ENCODE results near the gene LGALS7. TPM values are rescaled to one million over a fixed set of nuclear protein-coding genes. Genes with fewer than 3 reads are reported as not detected.
"Not testable (repeated sequence)": the region's sequence is repeated elsewhere in the genome, so short reads cannot be mapped to it uniquely, and the experiment has no call there.

Gene LGALS7
- total RNA-seq, 1 donor from 2014 or later = not detected

DNA sequence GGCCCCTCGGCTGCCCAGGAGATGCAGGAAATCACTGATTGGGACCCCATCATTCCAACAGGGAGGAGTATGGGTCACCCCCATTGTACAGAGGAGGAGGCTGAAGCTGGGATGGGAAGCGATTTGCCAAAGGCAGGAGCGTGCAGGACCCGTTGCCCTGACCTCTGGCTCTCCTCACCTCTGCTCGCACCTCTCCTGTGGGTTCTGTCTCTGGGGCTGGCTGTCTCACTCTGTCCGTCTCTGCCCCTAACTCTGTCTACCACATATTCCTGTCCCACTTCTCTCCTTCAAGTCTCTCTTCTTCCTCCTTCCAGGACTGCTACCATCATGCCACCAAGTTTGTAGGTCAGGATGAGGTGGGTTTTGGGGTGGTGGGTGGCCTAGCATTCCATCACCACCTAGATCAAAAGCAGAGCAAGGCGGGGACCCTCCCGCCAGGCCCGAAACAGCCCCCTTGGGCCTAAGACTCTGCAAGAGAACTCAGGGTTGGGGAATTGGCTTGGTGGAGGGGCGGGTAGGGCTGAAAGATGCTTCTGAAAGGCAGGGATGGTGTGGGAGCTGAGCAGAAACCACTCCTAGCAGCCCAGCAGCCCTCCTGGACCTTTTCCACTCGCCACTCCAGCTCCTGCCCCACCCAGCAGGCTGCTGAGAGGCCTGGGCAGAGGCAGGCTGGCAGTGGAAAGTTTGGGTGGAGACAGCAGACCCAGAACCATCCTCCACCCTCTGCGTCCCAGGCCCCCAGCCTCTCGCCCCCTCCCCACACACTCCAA, 1.0 kb upstream of the LGALS7 start:
- no peak overlapping the region for H3K4me3 Mint-ChIP-seq
- H3K4me1 Mint-ChIP-seq = peaks cover 3% of the 10 kb centered on the region
- H3K36me3 Mint-ChIP-seq (ENCODE audit: low read depth) = no peaks in the 10 kb centered on the region
- DNase-seq = no peak
- no peaks in the 10 kb centered on the region for H3K9me3 Mint-ChIP-seq
- ChIA-PET CTCF (no interaction called here), POLR2A (interaction anchor here (0.6 to 1.4 kb wide), 2 partner anchors 12 to 14 kb away, joined by 3 read pairs; no protein-coding TSS in a partner anchor)
- intact Hi-C loops (cut with micrococcal nuclease) = no loop called here
- H3K27me3 Mint-ChIP-seq = peaks cover 4% of the 10 kb centered on the region
- no peak overlapping the region for H3K27ac Mint-ChIP-seq
- TF ChIP-seq, protein P1, sequence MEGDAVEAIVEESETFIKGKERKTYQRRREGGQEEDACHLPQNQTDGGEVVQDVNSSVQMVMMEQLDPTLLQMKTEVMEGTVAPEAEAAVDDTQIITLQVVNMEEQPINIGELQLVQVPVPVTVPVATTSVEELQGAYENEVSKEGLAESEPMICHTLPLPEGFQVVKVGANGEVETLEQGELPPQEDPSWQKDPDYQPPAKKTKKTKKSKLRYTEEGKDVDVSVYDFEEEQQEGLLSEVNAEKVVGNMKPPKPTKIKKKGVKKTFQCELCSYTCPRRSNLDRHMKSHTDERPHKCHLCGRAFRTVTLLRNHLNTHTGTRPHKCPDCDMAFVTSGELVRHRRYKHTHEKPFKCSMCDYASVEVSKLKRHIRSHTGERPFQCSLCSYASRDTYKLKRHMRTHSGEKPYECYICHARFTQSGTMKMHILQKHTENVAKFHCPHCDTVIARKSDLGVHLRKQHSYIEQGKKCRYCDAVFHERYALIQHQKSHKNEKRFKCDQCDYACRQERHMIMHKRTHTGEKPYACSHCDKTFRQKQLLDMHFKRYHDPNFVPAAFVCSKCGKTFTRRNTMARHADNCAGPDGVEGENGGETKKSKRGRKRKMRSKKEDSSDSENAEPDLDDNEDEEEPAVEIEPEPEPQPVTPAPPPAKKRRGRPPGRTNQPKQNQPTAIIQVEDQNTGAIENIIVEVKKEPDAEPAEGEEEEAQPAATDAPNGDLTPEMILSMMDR (IDR thresholded peaks at IDR 0.05) = no peak
- no peak for ATAC-seq (ENCODE audit: low read depth)

DNA sequence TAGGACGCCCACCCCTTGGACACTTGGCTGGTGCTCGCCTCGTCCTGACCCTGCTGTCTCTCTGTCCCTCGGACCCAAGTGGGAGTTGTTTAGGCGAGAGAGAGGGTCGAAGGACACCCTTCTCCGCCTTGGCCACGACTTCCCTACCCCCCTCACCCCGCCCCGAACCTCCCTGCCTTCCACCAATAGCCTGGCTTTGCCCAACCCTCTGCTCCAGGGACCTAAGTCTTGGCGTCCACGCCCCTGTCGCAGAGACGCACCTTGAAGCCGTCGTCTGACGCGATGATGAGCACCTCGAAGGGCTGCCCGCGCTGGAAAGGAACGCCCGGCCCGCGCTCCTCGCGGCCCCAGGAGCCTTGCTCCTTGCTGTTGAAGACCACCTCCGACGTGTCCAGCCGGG, 1.7 kb downstream of the LGALS7 start:
- H3K27ac Mint-ChIP-seq; POLR2A ChIA-PET; intact Hi-C loops (cut with micrococcal nuclease); H3K36me3 Mint-ChIP-seq (ENCODE audit: low read depth); H3K4me3 Mint-ChIP-seq; H3K9me3 Mint-ChIP-seq; DNase-seq; H3K27me3 Mint-ChIP-seq; ATAC-seq (ENCODE audit: low read depth); CTCF ChIA-PET: not testable (repeated sequence)
- H3K4me1 Mint-ChIP-seq = peaks cover 11% of the 10 kb centered on the region

DNA sequence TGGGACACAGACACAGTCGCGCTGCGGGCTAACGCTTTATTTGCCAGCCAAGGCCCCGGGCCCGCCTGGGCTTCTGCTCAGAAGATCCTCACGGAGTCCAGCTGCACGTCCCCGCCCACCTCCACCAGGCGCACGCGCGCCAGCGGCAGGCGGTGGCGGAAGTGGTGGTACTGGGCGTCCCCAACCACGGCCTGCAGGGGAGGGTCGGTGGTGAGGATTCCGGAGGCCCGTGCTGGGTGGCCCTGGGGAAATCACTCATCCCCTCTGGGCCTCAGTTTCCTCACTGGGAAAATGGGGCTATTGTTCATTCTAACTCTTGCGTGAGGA, 2.4 kb downstream of the LGALS7 start:
- CTCF ChIA-PET; H3K9me3 Mint-ChIP-seq; POLR2A ChIA-PET; H3K27me3 Mint-ChIP-seq; DNase-seq; H3K27ac Mint-ChIP-seq; H3K36me3 Mint-ChIP-seq (ENCODE audit: low read depth); intact Hi-C loops (cut with micrococcal nuclease); H3K4me3 Mint-ChIP-seq: not testable (repeated sequence)
- peaks cover 11% of the 10 kb centered on the region for H3K4me1 Mint-ChIP-seq
- ATAC-seq (ENCODE audit: low read depth) = peak; percentile 75

DNA sequence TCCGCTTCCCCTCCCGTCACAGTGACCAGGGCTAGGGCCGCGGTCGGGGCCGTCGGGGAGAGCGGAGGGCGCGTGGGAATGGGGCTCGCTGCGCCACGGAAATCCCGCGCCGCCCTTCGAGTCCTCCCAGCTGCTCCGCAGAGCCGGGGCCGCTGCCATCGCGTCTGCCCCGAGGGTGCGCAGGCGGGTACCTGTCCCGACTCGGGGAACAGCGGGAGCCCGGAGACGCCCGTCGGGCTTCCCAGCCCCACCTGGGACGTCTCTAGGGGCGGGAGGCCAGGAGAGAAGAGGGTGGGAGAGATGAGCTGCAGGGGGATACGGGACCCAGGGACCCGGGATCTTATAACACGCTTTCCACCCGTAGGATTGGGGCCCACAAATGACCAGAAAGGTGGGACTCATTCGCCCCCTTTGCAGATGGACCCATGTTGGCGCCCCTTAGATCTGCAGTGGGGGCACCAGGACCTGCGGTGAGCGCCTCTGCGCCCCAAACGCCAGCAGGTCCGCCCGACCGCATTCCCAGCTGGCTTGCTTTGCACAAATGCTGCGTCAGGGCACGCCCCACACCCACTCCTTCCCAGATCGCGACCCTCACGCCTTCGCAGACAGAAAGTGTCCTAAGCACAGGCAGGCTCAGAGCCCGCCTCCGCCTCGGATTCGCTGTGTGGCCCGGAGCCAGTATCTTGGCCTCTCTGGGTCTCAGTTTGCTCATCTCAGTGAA, 2.9 kb downstream of the LGALS7 start:
- H3K36me3 Mint-ChIP-seq (ENCODE audit: low read depth); H3K27ac Mint-ChIP-seq; H3K27me3 Mint-ChIP-seq; intact Hi-C loops (cut with micrococcal nuclease); DNase-seq; ATAC-seq (ENCODE audit: low read depth); H3K9me3 Mint-ChIP-seq; H3K4me3 Mint-ChIP-seq: not testable (repeated sequence)
- ChIA-PET POLR2A (interaction anchor here (0.6 to 2.0 kb wide), 22 partner anchors 16 to 368 kb away, joined by 3 to 30 read pairs (median 8); partner anchors contain the start of genes ACTN4, ECH1, EIF3K and FAM98C), CTCF (interaction anchor here (0.7 to 2.1 kb wide), 11 partner anchors 9 to 160 kb away, joined by 3 to 11 read pairs (median 5); partner anchors contain the start of genes ECH1, MRPS12, NFKBIB and SARS2)
- peaks cover 11% of the 10 kb centered on the region for H3K4me1 Mint-ChIP-seq

DNA sequence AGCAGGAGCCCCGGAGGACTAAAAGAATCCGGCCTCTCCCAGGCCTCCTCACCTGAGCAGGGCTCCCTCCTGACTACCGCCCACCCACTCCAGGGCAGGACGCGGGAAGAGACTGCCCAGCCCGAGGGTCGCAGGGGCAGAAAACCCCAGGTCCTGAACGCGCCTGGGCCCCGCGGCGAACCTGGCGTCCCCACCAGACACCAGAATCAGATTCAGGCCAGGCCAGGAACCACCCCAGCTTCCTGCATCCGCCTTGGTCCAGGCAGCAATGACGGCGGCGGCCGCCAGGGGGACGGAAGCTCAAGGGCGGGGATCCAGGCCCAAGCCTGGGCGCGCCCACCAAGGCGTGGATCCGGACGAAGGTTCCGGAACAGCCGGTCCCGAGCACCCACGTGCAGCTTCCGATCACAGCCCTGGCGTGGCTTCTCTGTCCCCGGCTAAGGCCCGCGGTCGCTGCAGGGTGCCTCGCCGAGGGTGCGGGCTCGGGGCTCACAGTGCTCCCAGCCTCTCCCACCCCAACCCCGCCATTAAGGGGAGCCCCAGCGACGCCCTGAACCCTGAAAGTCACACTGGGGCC, 3.6 kb downstream of the LGALS7 start:
- Mint-ChIP-seq H3K9me3 (no peaks in the 10 kb centered on the region), H3K27me3 (no peaks in the 10 kb centered on the region), H3K27ac (peak overlapping the region; percentile 78), H3K36me3 (ENCODE audit: low read depth) (no peaks in the 10 kb centered on the region), H3K4me1 (peaks cover 11% of the 10 kb centered on the region), H3K4me3 (peak overlapping the region; percentile 68)
- intact Hi-C loops (cut with micrococcal nuclease) = loop anchor here (2.0 kb wide), 4 partner anchors 33 to 161 kb away; partner anchors contain the start of genes ECH1, MRPS12 and SARS2
- POLR2A ChIA-PET = interaction anchor here (0.6 to 2.0 kb wide), 27 partner anchors 14 to 1178 kb away, joined by 3 to 30 read pairs (median 8); partner anchors contain the start of genes ACTN4, ECH1, EIF3K and FAM98C
- peak; percentile 94 for DNase-seq
- ATAC-seq (ENCODE audit: low read depth) = peak; percentile 89
- CTCF ChIA-PET = interaction anchor here (0.7 to 2.1 kb wide), 12 partner anchors 8 to 161 kb away, joined by 3 to 11 read pairs (median 5); partner anchors contain the start of genes ECH1, MRPS12, NFKBIB and SARS2
- TF ChIP-seq, protein P1 (IDR thresholded peaks at IDR 0.05) = peak; percentile 59

DNA sequence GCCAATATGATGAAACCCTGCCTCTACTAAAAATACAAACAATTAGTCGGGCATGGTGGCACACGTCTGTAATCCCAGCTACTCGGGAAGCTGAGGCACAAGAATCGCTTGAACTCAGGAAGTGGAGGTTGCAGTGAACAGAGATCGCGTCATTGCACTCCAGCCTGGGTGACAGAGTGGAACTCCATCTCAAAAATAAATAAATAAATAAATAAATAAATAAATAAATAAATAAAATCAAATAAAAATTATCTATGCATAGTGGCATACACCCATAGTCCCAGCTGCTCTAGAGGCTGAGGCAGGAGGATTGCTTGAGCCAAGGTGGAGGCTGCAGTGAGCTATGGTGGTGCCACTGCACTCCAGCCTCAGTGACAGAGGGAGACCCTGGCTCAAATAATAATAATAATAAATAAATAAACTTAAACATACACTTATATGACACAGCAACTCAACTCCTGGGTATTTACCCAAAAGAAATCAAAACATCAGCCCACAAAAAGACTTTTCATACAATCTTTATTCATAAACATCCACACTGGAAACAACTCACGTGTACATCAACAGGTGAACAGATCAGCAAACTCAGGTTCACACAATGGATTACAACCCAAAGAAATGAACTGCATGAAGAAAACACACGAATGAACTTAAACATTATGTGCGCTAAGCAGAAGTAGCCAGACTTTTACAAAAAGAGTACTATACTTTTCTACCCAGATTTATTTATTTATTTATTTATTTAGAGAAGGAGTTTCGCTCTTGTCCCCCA, 6.9 kb downstream of the LGALS7 start:
- H3K4me3 Mint-ChIP-seq = no peak overlapping the region
- no peaks in the 10 kb centered on the region for H3K36me3 Mint-ChIP-seq (ENCODE audit: low read depth)
- no peak overlapping the region for H3K27ac Mint-ChIP-seq
- CTCF ChIA-PET = no interaction called here
- intact Hi-C loops (cut with micrococcal nuclease) = no loop called here
- ATAC-seq (ENCODE audit: low read depth) (no peak), DNase-seq (no peak)
- no peaks in the 10 kb centered on the region for H3K27me3 Mint-ChIP-seq
- H3K9me3 Mint-ChIP-seq = no peaks in the 10 kb centered on the region
- TF ChIP-seq, protein P1 (IDR thresholded peaks at IDR 0.05) = no peak
- POLR2A ChIA-PET = no interaction called here
- H3K4me1 Mint-ChIP-seq = peaks cover 18% of the 10 kb centered on the region

Measured in activated B cell treated with CpG ODN at 0.5 μM for 24 hours (primary cell).